Measurements from ENCODE around the gene C2orf92.

DNA sequence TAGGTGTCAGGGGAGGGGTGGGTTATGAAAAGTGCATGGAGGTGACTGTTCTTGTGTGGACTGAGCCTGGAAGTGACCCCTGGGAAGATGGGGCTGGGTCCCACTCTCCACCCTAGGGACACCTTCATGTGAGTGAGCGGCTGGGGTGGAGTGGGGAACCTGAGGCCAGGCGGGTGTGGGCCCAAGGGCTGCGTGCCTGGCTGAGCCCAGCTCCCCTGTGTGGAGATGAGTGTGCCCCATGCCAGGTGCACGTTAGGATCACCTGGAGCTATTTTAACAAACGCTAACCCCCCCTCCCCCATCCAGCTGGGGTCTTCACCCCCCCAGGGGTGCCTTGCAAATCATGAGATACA, 70.4 kb downstream of the C2orf92 start:
- TF ChIP-seq, protein P1, sequence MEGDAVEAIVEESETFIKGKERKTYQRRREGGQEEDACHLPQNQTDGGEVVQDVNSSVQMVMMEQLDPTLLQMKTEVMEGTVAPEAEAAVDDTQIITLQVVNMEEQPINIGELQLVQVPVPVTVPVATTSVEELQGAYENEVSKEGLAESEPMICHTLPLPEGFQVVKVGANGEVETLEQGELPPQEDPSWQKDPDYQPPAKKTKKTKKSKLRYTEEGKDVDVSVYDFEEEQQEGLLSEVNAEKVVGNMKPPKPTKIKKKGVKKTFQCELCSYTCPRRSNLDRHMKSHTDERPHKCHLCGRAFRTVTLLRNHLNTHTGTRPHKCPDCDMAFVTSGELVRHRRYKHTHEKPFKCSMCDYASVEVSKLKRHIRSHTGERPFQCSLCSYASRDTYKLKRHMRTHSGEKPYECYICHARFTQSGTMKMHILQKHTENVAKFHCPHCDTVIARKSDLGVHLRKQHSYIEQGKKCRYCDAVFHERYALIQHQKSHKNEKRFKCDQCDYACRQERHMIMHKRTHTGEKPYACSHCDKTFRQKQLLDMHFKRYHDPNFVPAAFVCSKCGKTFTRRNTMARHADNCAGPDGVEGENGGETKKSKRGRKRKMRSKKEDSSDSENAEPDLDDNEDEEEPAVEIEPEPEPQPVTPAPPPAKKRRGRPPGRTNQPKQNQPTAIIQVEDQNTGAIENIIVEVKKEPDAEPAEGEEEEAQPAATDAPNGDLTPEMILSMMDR (IDR thresholded peaks at IDR 0.05; ENCODE audit: borderline replicate concordance, extremely low read depth, low read length, poor library complexity, severe bottlenecking): no peak
- TF ChIP-seq EZH2 (IDR thresholded peaks at IDR 0.05; ENCODE audit: borderline replicate concordance, low read depth, low read length, severe bottlenecking): no peak

Measured in DND-41 (cell line).